GM12801 (cell line): ENCODE measurements around the gene ABCC1.

Source experiments
- CTCF ChIP-seq: IDR thresholded peaks from one replicate; pipeline ENCODE4 v1.5.1; 2011; ENCODE audit warnings: control low read depth; ENCODE audit not compliant: insufficient read length; ENCODE audit errors: extremely low read depth

Gene ABCC1

GRCh38 chr16:16083421-16084156 is 134.2 kb downstream of the ABCC1 start:
- TF ChIP-seq CTCF, result no peak

GRCh38 chr16:16084874-16085273 is 135.5 kb downstream of the ABCC1 start:
- TF ChIP-seq CTCF, result no peak

- no peak for TF ChIP-seq CTCF
Measured at GRCh38 chr16:16086653-16087446, 137.4 kb downstream of the ABCC1 start.

- no peak for TF ChIP-seq CTCF
Measured at GRCh38 chr16:16090238-16090637, 140.8 kb downstream of the ABCC1 start.

GRCh38 chr16:16092925-16093627 is 143.7 kb downstream of the ABCC1 start:
- no peak for TF ChIP-seq CTCF

GRCh38 chr16:16093628-16094332 is 144.4 kb downstream of the ABCC1 start:
- TF ChIP-seq CTCF, result no peak

GRCh38 chr16:16095646-16096045 is 146.2 kb downstream of the ABCC1 start:
- TF ChIP-seq CTCF, result no peak
